Stimulated activated naive CD8-positive, alpha-beta T cell treated with anti-CD3 and anti-CD28 coated beads, Interleukin-15, Interleukin-2, amounts not matched to agents 100 ng/mL and 50 ng/mL, for 24 hours (primary cell): ENCODE results near the gene KLHL26.

Experiments
- H3K27ac Mint-ChIP-seq: one replicate; pipeline ENCODE4 v1.8.0; 2021; ENCODE audit warnings: mild to moderate bottlenecking, mixed read lengths
- H3K27me3 Mint-ChIP-seq: one replicate; pipeline ENCODE4 v1.8.0; 2021; ENCODE audit warnings: mixed read lengths
- H3K36me3 Mint-ChIP-seq: one replicate; pipeline ENCODE4 v1.8.0; 2021; ENCODE audit warnings: low read depth, mixed read lengths
- H3K4me1 Mint-ChIP-seq: one replicate; pipeline ENCODE4 v1.8.0; 2021; ENCODE audit warnings: low read depth, mixed read lengths
- H3K4me3 Mint-ChIP-seq: one replicate; pipeline ENCODE4 v1.8.0; 2021; ENCODE audit warnings: mild to moderate bottlenecking, mixed read lengths
- H3K9me3 Mint-ChIP-seq: one replicate; pipeline ENCODE4 v1.8.0; 2021; ENCODE audit warnings: mixed read lengths

Gene KLHL26

DNA sequence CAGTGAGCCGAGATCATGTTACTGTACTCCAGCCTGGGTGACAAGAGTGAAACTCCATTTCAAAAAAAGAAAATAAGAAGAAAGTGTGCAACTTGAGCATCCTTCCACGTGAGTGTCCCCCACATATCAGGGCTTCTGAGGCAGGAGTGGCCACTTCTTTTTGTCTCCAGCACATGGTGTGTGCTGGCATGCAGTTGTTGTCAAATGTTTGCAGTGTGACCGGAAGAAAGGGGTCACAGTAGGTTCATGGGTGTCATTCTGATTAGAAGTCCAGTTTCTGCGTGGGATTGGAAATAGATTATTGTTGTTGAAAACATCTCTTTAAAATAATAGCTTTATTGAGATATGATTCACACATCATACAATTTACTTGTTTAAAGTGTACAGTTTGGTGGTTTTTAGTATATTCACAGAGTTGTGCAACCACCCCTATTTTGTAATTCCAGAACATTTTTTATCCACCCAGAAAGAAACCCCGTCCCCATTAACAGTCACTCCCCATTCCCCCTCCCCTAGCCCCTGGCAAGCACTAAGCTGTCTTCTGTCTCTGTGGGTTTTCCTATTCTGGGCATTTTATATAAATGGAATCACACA, 48.9 kb downstream of the KLHL26 start:
- no peaks in the 10 kb centered on the region for H3K27me3 Mint-ChIP-seq
- H3K36me3 Mint-ChIP-seq, result no peaks in the 10 kb centered on the region
- peaks cover 13% of the 10 kb centered on the region for H3K4me1 Mint-ChIP-seq
- H3K27ac Mint-ChIP-seq, result no peak overlapping the region
- H3K4me3 Mint-ChIP-seq, result no peak overlapping the region
- H3K9me3 Mint-ChIP-seq, result no peaks in the 10 kb centered on the region

DNA sequence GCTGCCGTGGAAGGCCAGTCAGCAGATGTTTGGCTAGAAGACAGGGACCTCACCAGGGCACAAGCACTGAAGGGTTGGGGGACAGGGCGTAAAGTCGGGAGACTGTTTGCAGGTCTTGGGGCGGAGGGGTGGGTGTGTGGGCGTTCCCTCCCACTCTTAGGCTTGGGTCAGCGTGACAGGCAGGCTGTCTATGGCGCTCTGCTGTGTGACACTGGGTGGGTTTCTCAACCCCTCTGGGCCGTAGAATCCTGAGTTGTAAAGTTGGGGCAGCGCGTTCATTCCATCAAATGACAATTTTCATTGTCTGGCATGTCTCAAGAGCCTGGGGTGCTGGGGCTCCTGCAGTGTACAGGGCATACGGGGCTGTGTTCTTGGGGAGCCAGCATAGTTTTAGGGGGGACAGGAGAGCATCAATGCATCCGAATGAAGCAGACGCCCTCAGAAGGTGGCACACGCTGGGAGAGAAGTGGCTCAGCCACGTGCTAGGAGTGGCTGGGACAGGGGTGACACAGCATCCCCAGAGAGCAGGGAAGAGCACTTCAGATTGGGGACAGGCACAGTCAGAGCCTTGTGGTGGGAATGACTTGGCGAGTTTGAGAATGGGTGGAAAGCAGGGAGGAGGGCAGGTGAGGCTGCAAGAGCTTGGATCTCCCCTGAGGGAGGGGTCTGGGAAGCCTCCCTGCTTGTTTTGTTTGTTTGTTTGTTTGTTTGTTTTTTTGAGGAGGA, 51.1 kb downstream of the KLHL26 start:
- peaks cover 9% of the 10 kb centered on the region for H3K4me1 Mint-ChIP-seq
- H3K9me3 Mint-ChIP-seq, result no peaks in the 10 kb centered on the region
- H3K27ac Mint-ChIP-seq, result no peak overlapping the region
- no peaks in the 10 kb centered on the region for H3K27me3 Mint-ChIP-seq
- H3K36me3 Mint-ChIP-seq, result no peaks in the 10 kb centered on the region
- no peak overlapping the region for H3K4me3 Mint-ChIP-seq

DNA sequence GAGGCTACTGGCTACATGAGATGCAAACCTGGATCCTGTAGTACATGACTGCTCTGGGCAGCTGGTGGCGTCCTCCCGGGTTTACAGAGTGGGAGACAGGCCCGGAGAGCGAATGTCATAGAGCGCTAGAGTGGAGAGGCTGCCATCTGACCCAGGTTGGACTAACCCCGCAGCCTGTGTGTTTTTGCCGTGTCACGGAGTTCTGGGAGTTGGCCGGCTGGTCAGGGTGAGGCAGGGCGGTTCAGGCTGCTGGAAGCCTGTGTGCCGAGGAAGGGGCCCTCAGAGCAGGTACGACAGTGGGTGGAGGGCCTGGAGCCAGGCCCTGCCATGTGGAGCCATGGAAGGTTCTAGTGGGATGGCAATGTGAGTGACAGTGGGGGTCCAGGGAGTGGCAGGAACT, 59.2 kb downstream of the KLHL26 start:
- peaks cover 29% of the 10 kb centered on the region for H3K4me1 Mint-ChIP-seq
- no peak overlapping the region for H3K4me3 Mint-ChIP-seq
- no peaks in the 10 kb centered on the region for H3K27me3 Mint-ChIP-seq
- no peaks in the 10 kb centered on the region for H3K36me3 Mint-ChIP-seq
- peak overlapping the region; percentile 45 for H3K27ac Mint-ChIP-seq
- H3K9me3 Mint-ChIP-seq, result no peaks in the 10 kb centered on the region

DNA sequence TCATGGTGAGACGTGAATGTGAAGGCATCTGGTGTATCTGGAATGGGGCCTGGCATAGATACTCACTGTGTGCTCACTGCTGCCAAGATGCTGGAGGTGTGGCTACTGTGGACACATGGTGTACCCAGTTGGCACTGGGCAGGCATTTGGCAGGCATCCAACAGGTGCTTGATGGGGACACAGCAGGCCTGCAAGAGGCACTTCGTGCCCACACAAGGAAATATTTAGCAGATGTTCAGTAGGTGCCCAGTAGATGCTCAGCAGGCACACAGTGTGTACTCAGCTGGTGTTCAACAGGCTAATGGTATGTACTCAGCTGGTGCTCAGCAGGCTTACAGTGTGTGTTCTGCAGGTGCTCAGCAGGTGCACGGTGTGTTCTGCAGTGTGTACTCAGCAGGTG, 60.9 kb downstream of the KLHL26 start:
- Mint-ChIP-seq H3K4me3 (no peak overlapping the region), H3K36me3 (no peaks in the 10 kb centered on the region), H3K4me1 (peaks cover 34% of the 10 kb centered on the region), H3K9me3 (no peaks in the 10 kb centered on the region), H3K27me3 (no peaks in the 10 kb centered on the region), H3K27ac (no peak overlapping the region)

DNA sequence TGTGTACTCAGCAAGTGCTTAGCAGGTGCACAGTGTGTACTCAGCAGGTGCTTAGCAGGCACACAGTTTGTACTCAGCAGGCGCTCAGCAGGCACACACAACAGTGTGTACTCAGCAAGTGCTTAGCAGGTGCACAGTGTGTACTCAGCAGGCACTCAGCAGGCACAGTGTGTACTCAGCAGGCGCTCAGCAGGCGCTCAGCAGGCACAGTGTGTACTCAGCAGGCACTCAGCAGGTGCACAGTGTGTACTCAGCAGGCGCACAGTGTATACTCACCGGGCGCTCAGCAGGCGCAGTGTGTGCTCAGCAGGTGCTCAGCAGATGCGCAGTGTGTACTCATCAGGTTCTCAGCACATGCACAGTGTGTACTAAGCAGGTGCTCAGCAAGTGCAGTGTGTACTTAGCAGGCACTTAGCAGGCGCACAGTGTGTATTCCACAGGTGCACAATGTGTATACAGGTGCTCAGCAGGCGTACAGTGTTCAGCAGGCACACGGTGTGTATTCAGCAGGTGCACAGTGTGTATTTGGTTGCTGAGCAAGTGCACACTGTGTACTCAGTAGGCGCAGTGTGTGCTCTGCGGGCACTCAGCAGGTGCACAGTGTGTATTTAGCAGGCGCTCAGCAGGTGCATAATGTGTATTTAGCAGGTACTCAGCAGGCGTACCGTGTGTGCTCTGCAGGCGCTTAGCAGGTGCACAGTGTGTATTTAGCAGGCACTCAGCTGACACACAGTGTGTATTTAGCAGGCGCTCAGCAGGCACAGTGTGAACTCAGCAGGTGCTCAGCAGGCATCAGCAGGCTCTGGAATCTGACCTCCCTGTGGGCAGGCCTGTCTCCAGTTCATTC, 61.7 kb downstream of the KLHL26 start:
- no peak overlapping the region for H3K27ac Mint-ChIP-seq
- H3K27me3 Mint-ChIP-seq, result no peaks in the 10 kb centered on the region
- H3K36me3 Mint-ChIP-seq, result no peaks in the 10 kb centered on the region
- no peaks in the 10 kb centered on the region for H3K9me3 Mint-ChIP-seq
- H3K4me1 Mint-ChIP-seq, result peaks cover 34% of the 10 kb centered on the region
- H3K4me3 Mint-ChIP-seq, result no peak overlapping the region

DNA sequence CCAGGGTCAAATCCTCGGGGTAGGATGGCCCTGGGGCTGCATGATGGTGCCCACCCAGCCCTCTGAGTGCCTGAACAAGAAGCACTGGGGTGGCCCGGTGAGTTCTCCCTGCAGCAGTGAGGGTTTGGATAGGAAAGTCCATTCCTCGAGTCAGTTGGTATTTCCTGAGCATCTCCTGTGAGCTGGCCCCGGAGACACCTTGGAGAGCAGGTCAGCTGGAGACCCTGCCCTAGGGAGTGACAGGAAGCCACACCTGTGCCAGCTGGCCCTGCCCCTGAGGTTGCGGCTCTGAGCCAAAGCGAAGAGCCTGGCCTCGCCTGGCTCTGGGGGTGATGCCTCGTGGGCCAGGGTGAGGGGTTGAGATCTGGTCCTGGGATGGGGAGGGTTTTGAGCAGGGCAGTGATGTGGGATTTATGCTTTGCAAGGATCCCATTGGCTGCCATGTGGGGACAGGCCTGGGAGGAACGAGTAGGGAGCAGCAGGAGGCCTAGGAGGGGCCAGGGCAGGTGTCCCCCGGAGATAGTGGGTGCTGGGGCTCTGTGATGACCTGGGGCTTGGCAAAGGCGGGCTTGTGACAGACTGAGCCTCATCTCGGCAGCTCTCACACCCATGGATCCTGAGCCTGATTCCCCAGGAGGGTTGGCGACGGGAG, 62.7 kb downstream of the KLHL26 start:
- Mint-ChIP-seq H3K4me3 (peak overlapping the region; percentile 75), H3K27ac (peak overlapping the region; percentile 26), H3K4me1 (peaks cover 33% of the 10 kb centered on the region), H3K27me3 (no peaks in the 10 kb centered on the region), H3K36me3 (no peaks in the 10 kb centered on the region), H3K9me3 (no peaks in the 10 kb centered on the region)

DNA sequence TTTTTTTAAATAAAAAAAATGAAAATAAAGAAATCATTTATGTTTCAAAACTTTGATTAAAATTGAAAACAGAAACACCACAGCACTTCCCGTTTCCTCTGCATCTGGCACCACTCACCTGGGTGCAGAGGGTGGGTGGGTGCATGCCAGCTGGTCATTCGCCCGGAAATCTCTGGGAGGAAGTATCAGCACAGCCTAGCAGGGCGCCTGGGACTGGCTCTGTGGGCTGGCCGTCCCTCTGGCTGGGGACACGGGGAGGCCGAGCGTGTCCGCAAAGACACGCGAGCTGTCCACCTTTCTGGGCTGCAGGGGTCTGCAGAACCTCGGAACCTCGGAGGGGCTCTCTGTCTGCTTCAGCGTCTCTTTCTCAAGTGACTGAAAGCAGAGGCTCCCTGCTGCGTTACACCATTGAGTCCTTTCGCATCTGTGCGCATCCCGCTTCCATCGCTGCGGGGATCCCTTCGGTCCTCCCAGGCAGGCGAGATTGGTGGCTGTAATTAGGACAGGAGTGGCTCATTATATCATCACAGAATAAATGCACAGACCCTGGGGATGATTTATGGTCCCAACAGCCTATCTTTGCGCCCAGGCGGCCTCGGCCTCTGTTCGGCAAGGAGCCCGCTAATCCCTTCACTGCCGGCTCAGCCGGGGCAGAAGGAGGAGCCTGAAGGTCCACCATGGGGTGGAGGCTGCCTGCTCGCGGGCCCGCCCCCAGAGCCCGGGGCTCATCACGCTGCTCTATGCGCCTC, 63.8 kb downstream of the KLHL26 start:
- peak overlapping the region; percentile 75 for H3K4me3 Mint-ChIP-seq
- no peaks in the 10 kb centered on the region for H3K9me3 Mint-ChIP-seq
- H3K36me3 Mint-ChIP-seq, result no peaks in the 10 kb centered on the region
- H3K27ac Mint-ChIP-seq, result no peak overlapping the region
- no peaks in the 10 kb centered on the region for H3K27me3 Mint-ChIP-seq
- peaks cover 31% of the 10 kb centered on the region for H3K4me1 Mint-ChIP-seq

DNA sequence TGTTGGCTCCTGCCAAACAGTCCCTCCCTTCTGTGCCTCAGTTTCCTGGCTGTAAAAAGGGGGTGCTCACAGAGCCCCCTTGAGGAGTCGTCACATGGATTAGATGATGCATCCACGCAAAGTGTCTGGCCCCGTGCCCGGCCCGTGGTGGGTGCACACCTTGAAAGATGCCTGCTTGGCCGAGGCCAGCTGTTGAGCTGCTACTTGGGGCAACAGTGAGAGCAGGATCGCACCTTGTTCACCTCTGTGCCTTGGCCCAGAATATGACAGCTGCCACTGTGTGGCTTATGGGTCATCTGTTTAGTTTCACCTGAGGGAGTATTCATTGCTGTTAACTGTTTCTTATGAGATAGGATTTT, 64.4 kb downstream of the KLHL26 start:
- H3K4me1 Mint-ChIP-seq, result peaks cover 31% of the 10 kb centered on the region
- no peaks in the 10 kb centered on the region for H3K36me3 Mint-ChIP-seq
- H3K4me3 Mint-ChIP-seq, result peak overlapping the region; percentile 75
- H3K27me3 Mint-ChIP-seq, result no peaks in the 10 kb centered on the region
- H3K9me3 Mint-ChIP-seq, result no peaks in the 10 kb centered on the region
- no peak overlapping the region for H3K27ac Mint-ChIP-seq

DNA sequence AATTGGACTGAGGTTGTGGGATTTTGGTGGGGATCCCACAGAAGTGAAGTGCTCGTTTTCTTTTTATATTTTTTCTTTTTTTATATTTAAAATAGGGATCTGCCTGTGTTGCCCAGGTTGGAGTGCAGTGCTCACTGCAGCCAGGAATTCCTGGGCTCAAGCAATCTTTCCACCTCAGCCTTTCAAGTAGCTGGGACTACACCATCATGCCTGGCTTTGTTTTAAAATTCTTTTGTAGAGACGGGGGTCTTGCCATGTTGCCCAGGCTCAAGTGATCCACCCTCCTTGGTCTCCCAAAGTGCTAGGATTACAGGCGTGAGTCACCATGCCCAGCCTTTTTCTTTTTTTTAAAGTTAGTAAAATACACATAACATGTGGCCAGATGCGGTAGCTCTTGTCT, 67.2 kb downstream of the KLHL26 start:
- Mint-ChIP-seq H3K36me3 (no peaks in the 10 kb centered on the region), H3K9me3 (no peaks in the 10 kb centered on the region), H3K4me1 (peaks cover 23% of the 10 kb centered on the region), H3K4me3 (no peak overlapping the region), H3K27ac (no peak overlapping the region), H3K27me3 (no peaks in the 10 kb centered on the region)

DNA sequence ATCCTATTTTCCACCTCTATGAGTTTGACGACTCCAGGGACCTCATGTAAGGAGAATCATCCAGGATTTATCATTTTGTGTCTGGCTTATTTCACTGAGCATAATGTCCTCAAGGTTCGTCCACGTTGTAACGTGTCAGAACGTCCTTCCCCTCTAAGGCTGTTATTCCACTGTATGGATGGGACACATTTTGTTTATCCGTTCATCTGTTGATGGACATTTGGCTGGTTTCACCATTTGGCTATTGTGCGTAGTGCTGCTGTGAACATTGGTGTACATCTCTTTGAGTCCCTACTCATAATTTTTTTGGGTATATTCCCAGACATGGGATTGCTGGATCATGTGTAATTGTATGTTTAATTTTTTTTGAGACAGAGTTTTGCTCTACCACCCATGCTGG, 68.1 kb downstream of the KLHL26 start:
- no peaks in the 10 kb centered on the region for H3K36me3 Mint-ChIP-seq
- H3K9me3 Mint-ChIP-seq, result no peaks in the 10 kb centered on the region
- H3K4me1 Mint-ChIP-seq, result peaks cover 17% of the 10 kb centered on the region
- H3K27me3 Mint-ChIP-seq, result no peaks in the 10 kb centered on the region
- H3K27ac Mint-ChIP-seq, result no peak overlapping the region
- H3K4me3 Mint-ChIP-seq, result no peak overlapping the region

DNA sequence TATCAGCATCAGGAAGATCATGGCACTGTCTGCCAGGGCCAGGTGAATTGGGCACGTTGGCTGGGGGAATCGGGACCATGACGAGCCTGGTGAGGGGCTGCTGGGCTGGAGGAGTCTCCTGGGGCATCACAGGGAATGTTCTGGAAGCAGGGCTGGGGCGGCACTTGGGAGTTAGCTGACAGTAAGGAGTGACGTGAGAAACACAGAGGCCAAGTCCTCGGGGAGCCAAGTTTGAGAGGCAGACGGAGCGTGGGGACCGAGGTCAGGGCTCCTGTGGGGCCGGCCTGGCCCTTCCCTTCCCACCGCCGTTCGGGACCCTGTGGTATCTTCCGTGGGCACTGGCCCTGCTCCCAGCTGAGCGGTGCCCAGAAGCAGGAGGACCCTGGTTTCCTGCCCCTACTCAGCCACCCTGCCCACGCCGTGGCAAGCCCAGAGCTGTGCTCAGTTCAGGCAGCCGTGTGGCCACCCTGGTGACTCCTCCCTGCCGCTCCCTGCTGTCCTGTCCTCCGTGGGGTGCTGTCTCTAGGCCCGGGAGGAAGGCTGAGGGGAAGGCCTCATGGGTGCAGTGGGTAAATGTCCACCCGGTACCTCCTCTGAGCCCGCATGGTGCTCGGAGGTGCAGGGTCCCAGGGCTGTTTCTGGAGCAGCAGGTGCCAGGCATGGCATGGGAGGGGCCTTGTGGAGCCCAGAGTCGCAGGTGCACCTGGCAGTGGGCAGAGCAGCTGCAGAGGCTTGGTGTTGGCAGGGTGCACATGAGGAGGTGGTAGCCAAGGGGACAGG, 71.8 kb downstream of the KLHL26 start:
- H3K9me3 Mint-ChIP-seq, result no peaks in the 10 kb centered on the region
- H3K4me3 Mint-ChIP-seq, result no peak overlapping the region
- no peaks in the 10 kb centered on the region for H3K27me3 Mint-ChIP-seq
- H3K4me1 Mint-ChIP-seq, result peaks cover 14% of the 10 kb centered on the region
- no peaks in the 10 kb centered on the region for H3K36me3 Mint-ChIP-seq
- H3K27ac Mint-ChIP-seq, result no peak overlapping the region

DNA sequence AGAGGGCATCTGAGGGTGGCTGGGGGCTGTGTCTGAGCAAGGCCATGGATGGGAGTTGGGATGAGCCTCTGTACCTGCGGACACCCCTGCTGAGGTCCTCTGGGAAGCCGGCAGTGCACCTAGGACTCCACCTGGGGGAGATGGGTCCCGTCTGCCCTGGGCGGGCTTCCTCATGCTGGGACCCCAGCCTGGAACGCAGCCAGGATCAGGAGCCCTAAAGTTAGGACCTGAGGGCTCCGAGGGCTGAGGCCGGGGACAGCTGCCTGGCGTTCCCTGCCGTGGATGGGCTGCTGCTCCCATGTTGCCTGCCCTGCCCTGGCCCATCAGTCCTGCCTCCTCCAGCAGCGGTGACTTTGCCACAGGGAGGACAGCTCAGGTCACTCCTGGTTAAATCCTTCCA, 72.7 kb downstream of the KLHL26 start:
- no peak overlapping the region for H3K27ac Mint-ChIP-seq
- H3K4me1 Mint-ChIP-seq, result peaks cover 14% of the 10 kb centered on the region
- H3K9me3 Mint-ChIP-seq, result no peaks in the 10 kb centered on the region
- H3K36me3 Mint-ChIP-seq, result no peaks in the 10 kb centered on the region
- no peak overlapping the region for H3K4me3 Mint-ChIP-seq
- no peaks in the 10 kb centered on the region for H3K27me3 Mint-ChIP-seq

DNA sequence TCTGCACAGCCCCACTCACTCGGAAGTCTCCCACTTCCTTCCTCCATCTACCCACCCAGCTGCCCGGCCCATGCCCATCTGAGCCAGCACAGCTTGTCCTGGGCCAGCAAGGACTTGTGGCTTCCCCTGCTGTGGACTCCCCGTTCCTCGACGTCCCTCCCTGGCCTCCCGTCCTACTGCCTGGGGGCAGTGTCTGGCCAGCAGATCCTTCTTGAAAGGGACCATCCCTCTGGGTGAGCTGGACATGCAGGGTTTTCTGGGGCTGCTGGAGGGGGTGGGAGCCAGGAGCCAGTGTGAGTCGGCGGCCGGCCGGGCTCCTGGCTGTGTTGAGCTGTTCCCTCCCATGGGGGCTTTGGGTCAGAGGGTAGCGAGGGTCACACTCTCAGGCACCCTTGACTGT, 73.4 kb downstream of the KLHL26 start:
- H3K9me3 Mint-ChIP-seq, result no peaks in the 10 kb centered on the region
- peaks cover 15% of the 10 kb centered on the region for H3K4me1 Mint-ChIP-seq
- no peaks in the 10 kb centered on the region for H3K27me3 Mint-ChIP-seq
- no peaks in the 10 kb centered on the region for H3K36me3 Mint-ChIP-seq
- H3K4me3 Mint-ChIP-seq, result no peak overlapping the region
- no peak overlapping the region for H3K27ac Mint-ChIP-seq
